CMK (cell line): ENCODE data around the gene TCEAL5.
"Not testable (repeated sequence)": the region's sequence is repeated elsewhere in the genome, so short reads cannot be mapped to it uniquely, and the experiment has no call there.

Source experiments
- DNase-seq: peaks from one replicate; pipeline ENCODE4 v3.0.0-alpha.2; 2010; ENCODE audit warnings: low read depth

The TCEAL5 gene, protein sequence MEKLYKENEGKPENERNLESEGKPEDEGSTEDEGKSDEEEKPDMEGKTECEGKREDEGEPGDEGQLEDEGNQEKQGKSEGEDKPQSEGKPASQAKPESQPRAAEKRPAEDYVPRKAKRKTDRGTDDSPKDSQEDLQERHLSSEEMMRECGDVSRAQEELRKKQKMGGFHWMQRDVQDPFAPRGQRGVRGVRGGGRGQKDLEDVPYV

DNA sequence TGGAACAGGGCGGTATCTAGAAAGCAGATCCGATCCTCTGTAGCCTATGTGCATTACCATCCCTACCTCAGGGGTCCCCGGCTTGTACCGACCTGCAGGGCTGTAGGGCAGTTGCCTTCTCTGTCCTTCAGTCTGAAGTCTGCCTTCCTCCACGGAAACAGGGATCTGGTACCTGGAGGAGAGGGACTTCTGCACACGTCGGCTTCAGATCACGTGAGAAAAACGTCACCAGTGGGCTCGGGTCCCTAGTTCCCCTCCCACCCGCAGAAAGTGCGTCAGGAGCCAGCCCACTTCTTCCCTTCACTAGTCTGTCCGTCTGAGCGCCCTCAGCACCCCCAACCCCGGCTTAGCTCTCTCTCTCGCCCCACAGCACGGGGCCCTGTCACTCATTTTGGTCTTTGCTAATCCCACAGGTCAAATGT, at the start of gene TCEAL5:
Gene TCEAL5 (minus strand): TSS at position 170 of the 422 bp plus-strand sequence. CDS start 2,187 bp downstream, outside the sequence.
- DNase-seq, result no peak

DNA sequence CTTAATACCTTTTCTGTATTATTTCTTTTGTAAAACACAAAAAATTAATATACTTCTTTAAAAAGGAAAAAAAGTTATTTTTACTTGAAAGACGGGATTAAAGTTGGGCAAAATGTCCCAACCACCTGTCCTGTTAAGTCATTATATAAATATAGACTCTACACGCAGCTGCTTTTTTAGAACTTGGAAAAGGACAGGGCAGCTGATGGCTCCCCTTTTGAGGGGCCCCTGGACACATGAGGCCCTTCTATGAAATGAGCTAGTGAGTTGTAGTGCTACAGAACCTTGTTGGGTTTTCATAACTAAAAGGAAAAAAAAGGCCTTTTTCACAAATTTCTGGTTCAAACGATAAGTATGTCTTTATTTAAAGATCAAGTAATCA, 34.8 kb upstream of the TCEAL5 start:
- DNase-seq, result no peak

DNA sequence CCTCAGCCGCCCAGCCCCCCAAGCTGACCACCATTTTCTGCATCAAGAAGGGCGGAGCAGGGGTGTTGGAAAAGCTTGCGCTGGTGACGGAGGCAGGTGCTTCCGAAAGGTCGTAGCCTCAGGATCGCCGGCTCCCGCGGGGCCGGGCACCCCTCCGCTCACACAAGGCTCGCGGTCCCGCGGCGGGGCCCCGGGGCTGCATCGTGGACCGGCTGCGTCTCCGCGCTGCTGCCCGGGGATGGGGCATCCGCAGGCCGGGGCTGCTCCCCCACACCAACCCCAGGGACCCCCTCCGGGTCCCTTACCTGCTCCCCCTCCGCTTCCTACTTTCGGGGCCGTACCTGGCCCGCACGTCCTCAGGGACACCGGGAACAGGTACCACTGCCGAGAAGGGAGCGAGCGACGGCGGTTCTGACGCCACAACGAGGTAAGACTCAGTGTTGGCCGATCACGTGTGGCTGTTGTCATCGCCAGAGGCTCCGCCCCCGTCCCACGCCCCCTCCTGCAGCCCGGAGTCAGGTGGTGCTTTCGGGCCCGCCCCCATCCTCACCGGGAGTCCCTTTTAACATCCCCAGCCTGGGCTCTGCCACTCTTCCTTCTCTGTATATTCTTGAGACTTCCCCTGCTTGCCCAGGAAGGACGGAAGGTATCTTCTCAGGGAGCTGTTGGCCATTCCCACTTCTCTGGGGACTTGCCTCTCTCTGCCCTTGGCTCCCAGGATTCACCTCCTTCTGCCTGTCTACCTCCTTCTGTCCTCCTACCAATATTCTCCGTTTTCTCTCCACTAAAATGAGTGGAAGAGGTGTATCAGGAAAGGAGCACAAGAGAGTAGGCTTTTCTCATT, 34.2 kb upstream of the TCEAL5 start, which contains the start of gene BEX2:
Gene BEX2 (minus strand): TSS at position 436 of the 844 bp plus-strand sequence. CDS start 1,014 bp downstream, outside the sequence.
- no peak for DNase-seq

DNA sequence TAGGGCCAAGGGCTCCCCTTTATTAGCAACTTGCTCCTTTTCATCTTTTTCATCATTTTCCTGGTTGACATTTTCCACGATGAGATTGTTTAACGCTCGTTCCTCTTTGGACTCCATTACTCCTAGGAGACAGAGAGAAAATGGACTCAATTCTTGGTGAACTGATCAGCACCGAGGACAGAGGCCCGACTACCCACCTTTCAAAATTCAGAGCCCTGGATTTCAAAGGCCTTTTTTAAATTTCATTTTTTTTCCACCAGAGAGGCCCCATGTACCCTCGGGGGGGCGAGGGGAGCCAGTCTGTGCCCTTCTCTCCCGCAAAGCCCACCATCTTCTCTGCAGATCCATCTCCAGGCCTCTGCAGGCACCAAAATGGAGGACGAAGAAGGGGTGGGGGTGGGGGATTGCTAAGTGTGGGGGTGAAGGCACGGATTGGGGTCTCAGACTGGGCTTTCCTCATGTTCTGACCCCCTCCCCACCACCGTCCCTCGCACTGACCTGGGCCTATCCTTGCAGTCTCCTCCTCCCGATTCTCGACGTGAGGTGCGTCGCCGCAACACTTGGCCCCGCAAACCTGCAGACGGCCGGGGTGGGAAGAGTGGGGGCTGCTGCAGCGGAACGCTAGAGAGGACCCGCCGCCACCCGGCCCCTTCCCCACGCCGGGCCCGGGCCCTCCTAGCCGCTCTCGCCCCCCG, 33.5 kb upstream of the TCEAL5 start:
- DNase-seq, result no peak

DNA sequence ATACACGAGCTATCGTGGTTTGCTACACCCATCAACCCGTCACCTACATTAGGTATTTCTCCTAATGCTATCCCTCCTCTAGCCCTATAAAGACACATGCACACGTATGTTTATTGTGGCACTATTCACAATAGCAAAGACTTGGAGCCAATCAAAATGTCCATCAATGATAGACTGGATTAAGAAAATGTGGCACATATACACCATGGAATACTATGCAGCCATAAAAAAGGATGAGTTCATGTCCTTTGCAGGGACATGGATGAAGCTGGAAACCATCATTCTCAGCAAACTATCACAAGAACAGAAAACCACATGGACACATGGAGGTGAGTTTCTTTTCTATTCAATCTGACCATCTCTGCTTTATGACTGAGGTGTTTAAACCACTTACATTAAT, 29.1 kb upstream of the TCEAL5 start:
- not testable (repeated sequence) for DNase-seq

DNA sequence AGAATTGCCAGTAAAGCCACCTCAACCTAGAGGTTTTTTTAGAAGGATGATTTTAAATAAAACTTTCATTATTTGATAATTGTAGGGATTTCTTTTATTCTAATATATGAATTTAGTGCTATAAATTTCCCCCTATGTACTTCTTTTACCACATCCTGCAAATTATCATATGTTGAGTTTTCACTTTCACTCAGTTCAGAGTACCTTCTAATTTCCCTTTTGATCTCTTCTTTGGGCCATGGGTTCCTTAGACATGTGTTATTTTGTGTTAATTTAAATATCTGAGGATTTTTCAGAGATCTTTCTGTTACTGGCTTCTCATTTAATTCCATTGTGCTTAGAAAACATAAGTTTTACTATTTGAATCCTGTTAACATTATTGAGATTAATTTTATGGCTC, 28.2 kb upstream of the TCEAL5 start:
- no peak for DNase-seq

DNA sequence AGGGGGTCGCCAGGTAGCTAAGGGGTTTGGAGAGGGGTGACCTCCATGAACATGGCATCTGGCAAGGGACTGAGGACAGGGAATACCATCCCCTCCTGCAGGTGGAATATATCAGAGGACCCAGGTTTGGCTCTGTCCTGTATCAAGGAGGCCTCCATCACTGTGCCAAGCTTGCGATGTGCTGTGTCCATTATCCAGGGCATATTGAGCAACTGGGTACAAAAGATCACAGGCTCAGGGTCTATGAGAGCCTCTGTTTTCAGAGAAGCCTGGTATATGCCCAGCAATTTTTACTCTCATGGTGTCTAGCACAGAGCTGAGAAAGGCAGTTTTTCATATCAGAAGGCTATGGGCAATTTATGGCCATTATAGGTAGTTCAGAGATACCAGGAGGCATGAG, 16.6 kb upstream of the TCEAL5 start:
- no peak for DNase-seq

DNA sequence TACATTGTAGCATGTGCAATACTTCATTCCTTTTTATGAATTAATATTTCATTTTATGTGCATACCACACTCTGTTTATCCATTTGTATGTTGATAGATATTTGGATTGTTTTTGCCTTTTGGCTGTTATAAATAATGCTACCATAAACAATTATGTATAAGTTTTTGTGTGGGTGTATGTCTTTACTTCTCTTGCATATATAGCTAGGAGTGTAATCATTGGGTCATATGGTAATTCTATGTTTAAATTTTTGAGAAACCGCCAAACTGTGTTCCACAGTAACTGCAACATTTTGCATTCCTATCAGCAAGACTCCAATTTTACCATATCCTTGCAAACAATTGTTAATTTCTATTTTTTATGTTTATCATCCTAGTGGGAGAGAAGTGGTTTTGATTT, 3.1 kb upstream of the TCEAL5 start:
- DNase-seq, result no peak

DNA sequence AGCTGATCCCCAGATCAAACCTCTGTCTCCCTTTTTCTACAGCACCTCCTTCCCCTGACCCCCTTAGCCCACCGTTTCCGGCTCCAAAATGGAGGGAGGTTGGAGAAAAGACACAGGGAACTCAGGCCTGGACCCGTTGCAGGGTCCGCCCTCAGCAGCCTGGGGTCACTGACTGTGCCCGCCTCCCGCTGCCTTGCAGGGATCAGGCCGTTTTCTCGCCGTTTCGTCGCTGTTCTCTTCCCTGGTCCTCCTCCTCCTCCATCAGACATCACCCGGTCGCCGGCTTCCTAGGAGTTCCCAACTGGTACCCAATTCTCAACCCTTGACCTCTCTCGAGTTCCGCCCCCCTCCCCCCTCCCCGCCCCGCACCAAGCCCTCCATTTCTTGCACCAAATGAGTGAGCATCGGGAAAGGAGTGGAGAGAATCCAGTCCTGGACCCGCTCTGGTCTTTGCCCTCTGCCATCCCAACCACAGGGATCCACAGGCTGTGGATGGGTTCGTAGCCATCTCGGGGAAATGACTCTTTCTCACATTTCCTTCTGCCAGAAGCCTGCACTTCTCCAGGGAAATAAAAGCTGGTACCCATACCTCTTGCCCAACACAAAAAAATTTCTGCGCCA, 493 bp downstream of the TCEAL5 start:
- no peak for DNase-seq

DNA sequence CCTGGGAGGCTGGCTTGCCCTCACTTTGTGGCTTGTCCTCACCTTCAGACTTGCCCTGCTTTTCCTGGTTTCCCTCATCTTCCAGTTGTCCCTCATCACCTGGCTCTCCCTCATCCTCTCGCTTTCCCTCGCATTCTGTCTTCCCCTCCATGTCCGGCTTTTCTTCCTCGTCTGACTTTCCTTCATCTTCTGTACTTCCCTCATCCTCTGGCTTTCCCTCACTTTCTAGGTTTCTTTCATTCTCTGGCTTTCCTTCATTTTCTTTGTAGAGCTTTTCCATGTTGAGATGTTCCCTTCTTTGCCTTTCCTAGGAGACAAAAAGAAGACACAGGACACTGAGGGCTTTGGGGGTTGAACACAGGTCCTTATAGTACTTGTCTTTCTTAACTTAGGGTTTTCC, 2.3 kb downstream of the TCEAL5 start:
- DNase-seq, result no peak

DNA sequence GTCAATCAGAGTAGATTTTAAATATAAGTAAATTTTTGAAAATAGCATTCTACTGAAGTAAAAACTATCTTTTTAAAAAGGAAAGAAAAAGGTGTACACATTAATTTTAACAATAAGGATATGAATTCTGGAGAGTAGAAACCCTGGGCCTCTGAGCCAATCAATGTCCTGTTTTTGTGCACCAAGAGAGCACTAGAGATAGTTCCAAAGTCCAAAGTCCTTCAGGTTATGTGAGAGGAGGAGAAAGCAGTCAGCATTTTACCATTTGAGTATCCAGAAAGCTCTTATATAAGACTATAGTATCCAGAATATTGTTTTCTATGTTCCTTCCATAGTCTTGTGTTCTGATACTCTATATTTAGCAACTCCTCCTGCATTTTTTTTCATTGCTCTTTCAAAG, 18.3 kb downstream of the TCEAL5 start:
- DNase-seq, result no peak

DNA sequence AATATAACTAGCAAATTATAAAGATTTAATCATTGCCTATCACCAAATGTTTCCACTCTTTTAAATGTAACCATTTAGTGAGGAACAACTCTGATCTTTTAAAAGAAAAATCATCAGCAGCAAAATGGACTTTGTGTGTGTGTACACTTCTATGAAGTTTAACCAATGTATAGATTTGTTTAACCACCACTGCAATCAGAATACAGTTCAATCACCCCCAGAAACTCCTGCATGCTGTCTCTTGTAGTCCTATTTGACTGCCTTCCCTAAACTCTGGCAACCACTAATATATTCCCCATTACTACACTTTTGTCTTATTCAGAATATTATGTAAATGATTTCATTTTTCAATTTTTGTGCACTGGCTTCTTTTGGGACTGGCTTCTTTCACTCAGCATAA, 19.9 kb downstream of the TCEAL5 start:
- DNase-seq, result no peak

DNA sequence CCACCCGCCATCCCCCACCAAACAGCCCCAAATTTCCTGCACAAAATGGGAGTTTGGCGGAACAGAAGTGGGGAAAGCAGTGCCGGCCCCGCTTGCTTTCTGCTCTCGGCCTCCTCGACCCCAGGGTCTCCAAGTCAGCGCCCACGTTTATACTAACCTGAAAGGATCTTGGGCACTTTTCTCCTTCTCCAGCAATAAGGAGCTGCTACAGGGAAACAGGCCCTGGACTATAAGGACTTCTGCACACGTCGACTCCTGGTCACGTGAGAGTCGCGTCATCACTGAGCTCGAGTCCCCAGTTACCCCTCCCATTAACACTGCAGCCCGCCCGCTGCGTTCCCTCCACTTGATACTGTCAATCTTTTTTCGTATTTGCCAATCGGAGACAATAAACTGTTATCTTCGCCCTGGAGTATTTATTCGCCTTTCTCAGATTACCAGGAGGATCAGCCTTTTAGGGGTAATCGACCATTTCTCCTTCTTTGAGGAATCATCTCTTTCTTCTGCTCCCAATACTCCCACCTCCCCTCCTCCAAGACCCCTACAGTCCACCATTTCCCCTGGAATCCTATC, 21.5 kb downstream of the TCEAL5 start, which contains the start of gene TCEAL8:
Gene TCEAL8 (minus strand): TSS at position 235 of the 573 bp plus-strand sequence. CDS start 1,176 bp downstream, outside the sequence.
- DNase-seq, result no peak

DNA sequence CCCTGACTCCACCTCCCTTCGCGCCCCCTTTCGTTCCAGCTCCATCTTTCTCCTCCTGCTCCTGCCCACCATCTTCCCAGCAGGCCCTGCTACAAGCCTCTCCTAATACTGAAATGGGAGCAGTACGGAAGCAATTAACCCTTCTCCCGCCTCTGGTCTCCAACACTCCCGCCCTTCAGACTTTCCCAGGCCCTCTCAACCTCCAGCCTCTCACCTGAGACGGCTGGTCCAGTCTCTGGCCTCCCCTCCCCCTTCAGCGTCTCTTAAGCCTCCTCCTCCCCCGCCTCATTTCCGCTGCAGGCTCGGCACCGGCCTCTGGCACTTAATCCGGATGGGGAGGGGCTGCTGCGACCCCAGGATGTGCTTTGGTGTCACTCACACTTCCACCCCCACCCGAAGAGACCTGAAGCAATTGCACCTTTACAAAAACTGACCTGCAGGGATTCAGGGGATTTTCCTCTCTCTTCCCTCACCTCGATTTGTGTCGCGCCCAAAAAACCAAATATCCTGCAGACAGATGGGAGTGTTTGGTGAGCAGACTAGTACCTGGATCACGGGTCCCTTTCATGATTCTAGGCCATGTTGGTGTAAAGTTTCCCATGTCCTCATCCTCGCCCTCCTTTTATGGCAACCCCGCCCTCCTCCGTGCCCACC, 22.3 kb downstream of the TCEAL5 start:
- no peak for DNase-seq

DNA sequence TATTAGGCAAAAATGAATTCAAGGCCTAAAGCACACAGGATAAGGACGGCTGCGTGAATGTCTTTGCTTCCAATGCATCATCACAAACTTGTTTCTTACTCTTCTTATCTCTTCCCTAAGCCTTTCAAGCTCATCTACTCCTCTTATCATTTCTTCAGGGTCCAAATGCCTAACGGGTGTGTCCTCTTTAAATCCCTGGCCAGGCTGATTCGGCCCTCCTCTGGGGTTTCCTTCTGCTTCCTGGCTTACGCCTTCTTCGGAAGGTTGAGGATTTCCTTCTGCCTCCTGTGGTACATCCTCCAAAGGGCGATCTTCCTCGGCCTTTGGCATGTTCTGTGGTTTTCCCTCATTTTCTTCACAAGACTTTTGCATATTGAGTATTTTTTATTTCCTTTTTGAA, 22.9 kb downstream of the TCEAL5 start:
- no peak for DNase-seq

DNA sequence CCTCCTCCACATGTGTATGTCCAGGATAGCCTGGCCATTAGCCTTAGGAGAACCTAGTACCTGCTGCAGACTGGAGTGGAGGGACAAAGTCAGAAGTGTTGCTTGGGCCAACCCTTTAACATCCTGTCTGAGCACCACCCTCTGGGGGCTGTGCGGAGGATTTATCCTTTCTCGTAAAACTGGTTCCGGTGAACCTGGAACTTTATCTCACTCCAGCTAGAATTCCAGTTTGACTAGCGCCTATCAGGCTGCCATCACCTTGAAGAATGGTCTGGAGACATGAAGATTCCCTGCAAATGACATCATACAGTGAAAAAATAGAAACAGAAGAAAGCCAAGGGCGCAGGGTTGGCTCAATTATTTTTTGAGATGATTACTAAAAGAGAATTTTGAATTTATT, 25.6 kb downstream of the TCEAL5 start:
- DNase-seq, result no peak

DNA sequence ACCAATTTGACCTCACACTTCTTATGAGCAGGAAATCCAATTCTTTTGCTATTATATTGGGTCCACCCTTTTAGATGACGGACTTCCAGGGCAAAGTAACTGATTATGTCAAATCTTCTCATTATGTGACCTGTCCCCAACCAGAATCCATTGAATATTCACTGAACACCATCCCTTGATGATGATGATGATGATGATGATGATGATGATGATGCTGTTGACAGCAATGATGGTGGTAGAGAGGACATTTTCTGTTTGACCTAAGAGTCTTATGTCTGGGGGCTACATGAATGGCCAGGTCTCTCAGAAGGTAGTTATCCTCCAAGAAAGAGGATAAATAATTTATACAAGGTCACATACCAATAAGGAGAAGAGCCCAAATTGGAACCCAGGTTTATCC, 26.7 kb downstream of the TCEAL5 start:
- DNase-seq, result no peak

DNA sequence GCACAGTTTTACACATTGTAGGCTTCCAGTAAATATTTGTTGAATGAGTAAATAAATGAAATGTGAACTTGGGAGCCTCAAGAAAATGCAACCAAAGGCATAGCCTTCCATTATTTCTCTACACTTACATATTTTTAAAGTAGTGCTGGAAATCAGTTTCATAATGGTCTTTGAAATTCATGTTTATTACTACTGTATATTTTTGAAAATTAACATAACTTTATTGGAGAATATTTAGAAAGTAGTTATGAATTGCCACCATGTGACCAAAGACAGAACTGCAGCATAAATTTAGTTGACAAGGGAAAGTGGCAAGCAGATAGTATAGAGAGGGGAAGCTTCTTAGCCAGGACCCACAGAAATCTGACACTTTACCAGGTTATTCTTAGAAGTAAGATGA, 28.0 kb downstream of the TCEAL5 start:
- DNase-seq, result no peak

DNA sequence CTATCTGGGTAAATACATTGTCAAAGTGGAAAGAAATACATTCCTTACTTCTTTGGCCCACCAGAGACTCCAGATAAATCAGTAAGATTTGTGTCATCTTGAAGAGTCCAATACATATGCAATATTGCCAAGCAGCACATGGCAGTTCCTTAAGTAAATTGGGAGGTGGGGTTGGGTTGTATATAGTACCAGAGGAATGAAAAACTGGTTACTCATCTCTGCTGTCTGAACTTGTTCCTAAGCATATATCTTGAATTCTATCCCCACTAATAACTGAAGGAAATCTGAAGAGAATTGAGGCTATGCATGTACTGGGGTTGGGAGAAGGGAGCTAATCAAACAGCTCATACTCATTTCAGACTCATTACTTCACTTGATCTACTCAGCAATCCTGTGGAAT, 36.4 kb downstream of the TCEAL5 start:
- no peak for DNase-seq

DNA sequence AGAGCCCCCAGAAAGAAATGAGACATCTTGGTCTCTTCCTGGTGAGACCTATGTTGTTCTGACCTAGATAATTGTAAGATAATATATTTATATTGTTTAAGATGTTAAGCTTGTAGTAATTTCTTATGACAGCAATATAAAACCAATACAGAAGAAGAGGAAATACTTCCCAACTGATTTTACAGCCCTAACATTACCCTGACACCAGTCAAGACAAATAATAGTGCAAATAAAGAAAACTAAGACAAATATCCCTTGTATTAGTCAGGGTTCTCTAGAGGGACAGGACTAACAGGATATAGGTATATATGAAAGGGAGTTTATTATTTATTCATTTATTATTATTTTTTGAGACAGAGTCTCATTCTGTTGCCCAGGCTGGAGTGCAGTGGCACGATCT, 40.3 kb downstream of the TCEAL5 start:
- DNase-seq, result no peak

DNA sequence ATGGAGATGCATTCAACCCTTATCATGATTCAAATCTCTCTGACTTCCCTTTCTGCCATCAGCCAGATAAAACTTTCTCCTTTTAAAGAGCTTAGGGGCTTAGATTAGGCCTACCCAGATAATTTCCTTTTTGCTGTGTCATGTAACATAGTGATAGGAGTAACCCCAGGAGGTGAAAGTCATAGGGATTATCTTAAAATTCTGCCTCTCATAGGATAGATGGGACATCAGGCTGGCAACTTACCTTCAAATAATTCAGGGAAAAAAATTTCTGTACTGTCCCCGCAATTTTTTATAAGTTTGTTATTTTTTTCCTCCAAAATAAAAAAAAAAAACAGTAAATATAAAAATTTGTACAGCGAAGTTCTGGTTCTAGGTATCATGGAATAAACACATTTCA, 40.9 kb downstream of the TCEAL5 start:
- not testable (repeated sequence) for DNase-seq
